GM10248 (cell line): ENCODE data around the gene MYH2.

Experiments
- CTCF ChIA-PET: fragments of 300-600 bp; sonication (Branson Sonifier 250); formaldehyde crosslinking; extraction: SDS; loops from one replicate; lab custom pipeline; 2021; ENCODE audit warnings: antibody characterized with exemption; lab: Yijun Ruan, JAX
- POLR2A ChIA-PET: fragments of 350-650 bp; sonication (Branson Sonifier 250); formaldehyde crosslinking; extraction: SDS; loops from one replicate; lab custom pipeline; 2020; ENCODE audit warnings: antibody characterized with exemption; lab: Yijun Ruan, JAX
- DNase-seq: peaks from one replicate; pipeline ENCODE4 v3.0.0; 2012; ENCODE audit errors: extremely low spot score
- CTCF ChIP-seq: IDR thresholded peaks from 2 replicates; pipeline ENCODE4 v1.5.1; 2012; ENCODE audit warnings: mild to moderate bottlenecking, low read depth; ENCODE audit errors: extremely low read depth, missing control alignments, control extremely low read depth

MYH2 gene

GRCh38 chr17:10492004-10492403, 57.5 kb downstream of the MYH2 start:
- TF ChIP-seq CTCF, result no peak
- no peak for DNase-seq
- POLR2A ChIA-PET, result no interaction called here
- CTCF ChIA-PET, result no interaction called here

- no peak for TF ChIP-seq CTCF
- no peak for DNase-seq
- ChIA-PET CTCF (no interaction called here), POLR2A (no interaction called here)
These were observed 67.2 kb downstream of the MYH2 start for GRCh38 chr17:10482252-10482651.

GRCh38 chr17:10477701-10478100, 71.8 kb downstream of the MYH2 start:
- ChIA-PET POLR2A (no interaction called here), CTCF (no interaction called here)
- DNase-seq, result no peak
- no peak for TF ChIP-seq CTCF

- ChIA-PET POLR2A (no interaction called here), CTCF (no interaction called here)
- TF ChIP-seq CTCF, result no peak
- DNase-seq, result no peak
These were observed 74.9 kb downstream of the MYH2 start for GRCh38 chr17:10474536-10474935.

GRCh38 chr17:10471858-10472257, 77.6 kb downstream of the MYH2 start:
- TF ChIP-seq CTCF, result no peak
- ChIA-PET CTCF (no interaction called here), POLR2A (no interaction called here)
- DNase-seq, result no peak
